Astrocyte (in vitro differentiated cells and primary cell): Measurements from ENCODE around the gene CBLC. TPM values are rescaled to one million over a fixed set of nuclear protein-coding genes. Genes with fewer than 3 reads are reported as not detected.

Experiments used
- DNase-seq: peaks from one replicate; pipeline ENCODE4 v3.0.0-alpha.2; 2010; ENCODE audit warnings: low read depth
- FAIRE-seq: peaks from 2 replicates; lab custom pipeline; 2011; peaks lifted over from hg19 to GRCh38; lab: Jason Lieb, UNC
- H2AFZ ChIP-seq: 2 replicates; pipeline ENCODE4 v1.6.0; 2012; ENCODE audit warnings: low read depth, low read length, inconsistent platforms
- H3K27ac ChIP-seq: 2 replicates; pipeline ENCODE4 v1.5.1; 2011; ENCODE audit warnings: low read depth, low read length, inconsistent platforms
- H3K27me3 ChIP-seq: 2 replicates; pipeline ENCODE4 v1.6.0; 2011; ENCODE audit warnings: low read length, inconsistent platforms; ENCODE audit not compliant: insufficient read depth
- H3K36me3 ChIP-seq: 2 replicates; pipeline ENCODE4 v1.5.1; 2011; ENCODE audit warnings: low read length, inconsistent platforms; ENCODE audit not compliant: insufficient read depth
- H3K4me1 ChIP-seq: 2 replicates; pipeline ENCODE4 v1.5.1; 2011; ENCODE audit warnings: low read length, inconsistent platforms; ENCODE audit not compliant: insufficient read depth
- H3K4me2 ChIP-seq: 2 replicates; pipeline ENCODE4 v1.6.0; 2012; ENCODE audit warnings: low read length, inconsistent platforms
- H3K4me3 ChIP-seq: 2 replicates; pipeline ENCODE4 v1.5.1; 2011; ENCODE audit warnings: low read depth, mild to moderate bottlenecking, low read length, inconsistent platforms; ENCODE audit not compliant: insufficient read depth
- H3K79me2 ChIP-seq: 2 replicates; pipeline ENCODE4 v1.6.0; 2012; ENCODE audit warnings: mild to moderate bottlenecking, low read length, inconsistent platforms; ENCODE audit not compliant: insufficient read depth
- H3K9ac ChIP-seq: 2 replicates; pipeline ENCODE4 v1.6.0; 2012; ENCODE audit warnings: mild to moderate bottlenecking, low read length, inconsistent platforms
- H3K9me3 ChIP-seq: 2 replicates; pipeline ENCODE4 v1.5.1; 2012; ENCODE audit warnings: low read depth, mild to moderate bottlenecking, low read length, inconsistent platforms; ENCODE audit not compliant: insufficient read depth
- H4K20me1 ChIP-seq: 2 replicates; pipeline ENCODE4 v1.6.0; 2012; ENCODE audit warnings: low read length, inconsistent platforms; ENCODE audit not compliant: insufficient read depth
- H3K27ac Mint-ChIP-seq: one replicate; pipeline ENCODE4 v1.8.0; 2021; ENCODE audit warnings: mild to moderate bottlenecking, mixed read lengths; ENCODE audit not compliant: unreplicated experiment
- H3K27me3 Mint-ChIP-seq: one replicate; pipeline ENCODE4 v1.8.0; 2021; ENCODE audit warnings: low read depth, mixed read lengths; ENCODE audit not compliant: unreplicated experiment
- H3K36me3 Mint-ChIP-seq: one replicate; pipeline ENCODE4 v1.8.0; 2021; ENCODE audit warnings: low read depth, mixed read lengths; ENCODE audit not compliant: unreplicated experiment
- H3K4me1 Mint-ChIP-seq: one replicate; pipeline ENCODE4 v1.8.0; 2021; ENCODE audit warnings: low read depth, mixed read lengths; ENCODE audit not compliant: unreplicated experiment
- H3K4me3 Mint-ChIP-seq: one replicate; pipeline ENCODE4 v1.8.0; 2021; ENCODE audit warnings: mild to moderate bottlenecking, moderate library complexity, mixed read lengths; ENCODE audit not compliant: unreplicated experiment
- H3K9me3 Mint-ChIP-seq: one replicate; pipeline ENCODE4 v1.8.0; 2021; ENCODE audit warnings: mild to moderate bottlenecking, mixed read lengths; ENCODE audit not compliant: unreplicated experiment
- EZH2 ChIP-seq: IDR thresholded peaks from 2 replicates; pipeline ENCODE4 v1.6.1; 2012; ENCODE audit warnings: mild to moderate bottlenecking, low read length, inconsistent platforms; ENCODE audit not compliant: insufficient read depth
- total RNA-seq: library from RNA; stranded (reverse); gene quantifications from 2 replicates; pipeline ENCODE4 v1.2.1, GENCODE V29; 2021
- TF ChIP-seq, protein P1 (sequence below): IDR thresholded peaks from 2 replicates; pipeline ENCODE4 v1.5.1; 2011; ENCODE audit warnings: low read depth, mild to moderate bottlenecking, inconsistent platforms, low read length, moderate library complexity; ENCODE audit not compliant: insufficient read depth

The CBLC gene
- total RNA-seq, 1 donor from 2014 or later, result not detected

DNA sequence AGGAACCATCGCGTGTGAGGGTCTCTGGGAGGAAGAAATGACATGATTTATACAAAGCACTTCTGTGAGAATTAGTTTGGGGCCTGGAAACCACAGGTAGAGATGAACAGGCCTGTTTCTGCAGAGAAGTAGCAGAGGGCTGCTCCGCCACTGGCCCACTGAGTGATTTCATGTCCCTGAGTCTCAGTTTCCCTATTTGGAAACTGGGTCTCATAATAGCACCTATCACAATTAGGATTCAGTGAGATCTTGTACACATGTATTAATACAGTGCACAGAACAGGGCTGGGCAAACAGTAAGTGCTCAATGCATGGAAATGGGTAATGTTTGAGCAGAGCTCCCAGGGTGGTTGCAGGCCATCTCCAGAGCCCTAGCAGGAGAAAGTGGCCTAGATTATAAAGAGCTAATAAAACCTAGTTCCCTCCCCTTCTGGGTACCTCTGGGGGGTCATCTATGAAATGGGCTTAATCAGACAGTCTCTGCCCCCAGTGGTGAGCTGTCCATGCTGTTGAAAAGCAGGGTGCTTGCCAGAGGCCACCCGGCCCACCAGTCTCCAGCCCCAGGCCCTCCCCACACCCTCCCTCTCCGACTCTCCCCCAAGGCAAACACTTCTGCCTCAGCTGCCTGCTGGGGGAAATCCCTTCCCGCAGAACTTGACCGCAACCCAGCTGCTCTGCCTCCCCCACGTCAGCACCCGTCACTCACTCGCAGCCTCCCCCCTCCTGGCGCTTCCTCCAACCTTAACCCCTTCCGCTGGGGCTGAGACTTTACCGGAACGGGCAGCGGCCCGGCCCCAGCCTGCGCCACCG, 24.7 kb upstream of the CBLC start:
- Histone ChIP-seq H3K4me3 (no peak overlapping the region), H3K79me2 (peaks cover 40% of the 10 kb centered on the region), H3K27me3 (no peaks in the 10 kb centered on the region), H3K9ac (peak overlapping the region; percentile 36), H2AFZ (no peak overlapping the region), H3K9me3 (no peaks in the 10 kb centered on the region), H3K4me1 (peaks cover 59% of the 10 kb centered on the region), H3K4me2 (peak overlapping the region; percentile 92), H4K20me1 (peaks cover 59% of the 10 kb centered on the region), H3K27ac (peak overlapping the region; percentile 9), H3K36me3 (peaks cover 5% of the 10 kb centered on the region)
- FAIRE-seq, result no peak
- peak; percentile 99 for DNase-seq
- Mint-ChIP-seq H3K4me3 (peak overlapping the region; percentile 54), H3K27me3 (peaks cover 8% of the 10 kb centered on the region), H3K4me1 (peaks cover 32% of the 10 kb centered on the region), H3K9me3 (no peaks in the 10 kb centered on the region), H3K27ac (peak overlapping the region; percentile 72), H3K36me3 (peaks cover 12% of the 10 kb centered on the region)
- no peak for TF ChIP-seq EZH2
- TF ChIP-seq, protein P1, sequence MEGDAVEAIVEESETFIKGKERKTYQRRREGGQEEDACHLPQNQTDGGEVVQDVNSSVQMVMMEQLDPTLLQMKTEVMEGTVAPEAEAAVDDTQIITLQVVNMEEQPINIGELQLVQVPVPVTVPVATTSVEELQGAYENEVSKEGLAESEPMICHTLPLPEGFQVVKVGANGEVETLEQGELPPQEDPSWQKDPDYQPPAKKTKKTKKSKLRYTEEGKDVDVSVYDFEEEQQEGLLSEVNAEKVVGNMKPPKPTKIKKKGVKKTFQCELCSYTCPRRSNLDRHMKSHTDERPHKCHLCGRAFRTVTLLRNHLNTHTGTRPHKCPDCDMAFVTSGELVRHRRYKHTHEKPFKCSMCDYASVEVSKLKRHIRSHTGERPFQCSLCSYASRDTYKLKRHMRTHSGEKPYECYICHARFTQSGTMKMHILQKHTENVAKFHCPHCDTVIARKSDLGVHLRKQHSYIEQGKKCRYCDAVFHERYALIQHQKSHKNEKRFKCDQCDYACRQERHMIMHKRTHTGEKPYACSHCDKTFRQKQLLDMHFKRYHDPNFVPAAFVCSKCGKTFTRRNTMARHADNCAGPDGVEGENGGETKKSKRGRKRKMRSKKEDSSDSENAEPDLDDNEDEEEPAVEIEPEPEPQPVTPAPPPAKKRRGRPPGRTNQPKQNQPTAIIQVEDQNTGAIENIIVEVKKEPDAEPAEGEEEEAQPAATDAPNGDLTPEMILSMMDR, result no peak

DNA sequence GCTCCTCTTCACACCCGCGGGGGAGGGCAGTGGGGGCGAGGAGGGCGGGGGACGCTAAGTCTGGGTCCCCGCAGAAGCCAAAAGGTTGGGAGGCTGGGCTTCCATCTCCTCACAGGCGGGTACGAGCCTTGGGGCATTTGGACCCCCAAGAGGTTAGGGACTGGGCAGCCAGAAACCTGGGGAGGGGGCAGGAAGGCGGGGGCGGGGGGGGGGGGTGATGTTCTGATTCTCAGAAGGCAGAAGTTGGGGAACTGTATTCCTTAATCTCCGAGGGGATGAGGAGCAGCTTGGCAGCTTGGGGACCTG, 24.1 kb upstream of the CBLC start:
- Mint-ChIP-seq H3K36me3 (peaks cover 12% of the 10 kb centered on the region), H3K9me3 (no peaks in the 10 kb centered on the region), H3K27ac (peak overlapping the region; percentile 91), H3K27me3 (peaks cover 8% of the 10 kb centered on the region), H3K4me3 (peak overlapping the region; percentile 78), H3K4me1 (peaks cover 38% of the 10 kb centered on the region)
- Histone ChIP-seq H3K9me3 (no peaks in the 10 kb centered on the region), H3K27ac (peak overlapping the region; percentile 83), H3K4me2 (peak overlapping the region; percentile 92), H3K9ac (peak overlapping the region; percentile 85), H2AFZ (no peak overlapping the region), H4K20me1 (peaks cover 62% of the 10 kb centered on the region), H3K4me1 (peaks cover 63% of the 10 kb centered on the region), H3K36me3 (peaks cover 5% of the 10 kb centered on the region), H3K4me3 (peak overlapping the region; percentile 51), H3K79me2 (peaks cover 40% of the 10 kb centered on the region), H3K27me3 (no peaks in the 10 kb centered on the region)
- TF ChIP-seq EZH2, result no peak
- TF ChIP-seq, protein P1, result no peak
- DNase-seq, result no peak
- no peak for FAIRE-seq
